ENCODE results near the gene SNAPC1.

DNA sequence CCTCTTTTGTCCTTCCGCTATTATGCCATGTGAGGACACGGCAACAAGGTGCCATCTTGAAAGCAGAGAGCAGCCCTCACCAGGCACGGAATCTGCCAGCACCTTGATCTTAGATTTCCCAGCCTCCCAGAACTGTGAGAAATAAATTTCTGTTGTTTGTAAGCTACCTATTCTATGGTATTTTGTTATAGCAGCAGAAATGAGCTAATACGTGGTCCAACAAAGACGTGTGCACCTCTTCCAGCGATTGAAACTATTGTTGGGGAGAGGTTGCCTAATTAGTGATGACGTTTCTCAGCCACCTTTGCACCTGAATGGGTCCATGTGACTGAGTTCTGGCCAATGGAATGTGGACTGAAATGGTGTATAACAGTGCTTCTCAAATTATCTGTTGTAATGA lies 2.3 kb upstream of the SNAPC1 start:
- TF ChIP-seq, protein P1, sequence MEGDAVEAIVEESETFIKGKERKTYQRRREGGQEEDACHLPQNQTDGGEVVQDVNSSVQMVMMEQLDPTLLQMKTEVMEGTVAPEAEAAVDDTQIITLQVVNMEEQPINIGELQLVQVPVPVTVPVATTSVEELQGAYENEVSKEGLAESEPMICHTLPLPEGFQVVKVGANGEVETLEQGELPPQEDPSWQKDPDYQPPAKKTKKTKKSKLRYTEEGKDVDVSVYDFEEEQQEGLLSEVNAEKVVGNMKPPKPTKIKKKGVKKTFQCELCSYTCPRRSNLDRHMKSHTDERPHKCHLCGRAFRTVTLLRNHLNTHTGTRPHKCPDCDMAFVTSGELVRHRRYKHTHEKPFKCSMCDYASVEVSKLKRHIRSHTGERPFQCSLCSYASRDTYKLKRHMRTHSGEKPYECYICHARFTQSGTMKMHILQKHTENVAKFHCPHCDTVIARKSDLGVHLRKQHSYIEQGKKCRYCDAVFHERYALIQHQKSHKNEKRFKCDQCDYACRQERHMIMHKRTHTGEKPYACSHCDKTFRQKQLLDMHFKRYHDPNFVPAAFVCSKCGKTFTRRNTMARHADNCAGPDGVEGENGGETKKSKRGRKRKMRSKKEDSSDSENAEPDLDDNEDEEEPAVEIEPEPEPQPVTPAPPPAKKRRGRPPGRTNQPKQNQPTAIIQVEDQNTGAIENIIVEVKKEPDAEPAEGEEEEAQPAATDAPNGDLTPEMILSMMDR (IDR thresholded peaks at IDR 0.05) = no peak
- TF ChIP-seq REST (IDR thresholded peaks at IDR 0.05; ENCODE audit: insufficient read depth in 1 of 2, low read depth in 2 of 2, low read length in 1 of 2) = no peak
- TF ChIP-seq SIN3A (IDR thresholded peaks at IDR 0.05; ENCODE audit: borderline replicate concordance, insufficient read depth, low read depth, low read length) = no peak
